Measurements from ENCODE around the gene ARHGEF28. TPM values are rescaled to one million over a fixed set of nuclear protein-coding genes. Genes with fewer than 3 reads are reported as not detected.

The ARHGEF28 gene
- total and polyA plus RNA-seq, 10 of the 15 experiments (the other 5 are each of a cell fraction or from before 2014, with no cell fraction given), result 0.10 to 0.72 (median 0.22) TPM; not detected in 2

DNA sequence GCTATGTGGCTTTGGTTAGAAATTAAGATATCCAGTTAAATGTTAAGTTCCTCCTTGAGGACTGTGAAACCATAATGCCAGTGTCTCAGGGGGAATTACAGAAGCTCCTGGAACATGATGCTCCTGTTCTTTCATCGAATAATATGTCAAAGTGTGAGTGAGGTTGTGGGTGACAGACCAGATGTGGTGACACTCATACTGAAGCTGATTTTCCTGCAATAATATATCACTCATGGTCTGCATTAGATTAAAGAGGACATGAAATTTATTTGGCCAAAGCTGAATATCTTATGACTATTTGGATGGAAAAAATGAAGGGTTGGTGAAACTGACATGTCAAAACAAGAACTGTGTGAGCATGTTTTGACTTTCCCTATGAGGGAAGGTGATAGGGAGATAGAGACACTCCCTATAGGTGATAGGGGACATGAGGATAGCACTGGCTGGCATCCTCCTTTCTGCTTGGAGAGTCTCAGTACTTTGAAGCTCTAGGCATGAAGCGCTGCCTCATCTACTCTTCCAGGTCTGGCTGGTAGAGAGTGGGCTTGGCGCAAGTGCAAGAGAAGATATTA is 173.5 kb downstream of the ARHGEF28 start (continued):
- TF ChIP-seq TCF7 (IDR thresholded peaks at IDR 0.05; ENCODE audit: borderline replicate concordance), result no peak

GRCh38 chr5:73801686-73802085 is 175.7 kb downstream of the ARHGEF28 start:
- intact Hi-C loops (cut with micrococcal nuclease; ENCODE audit: unreplicated experiment), result no loop called here
- H3K79me2 ChIP-seq (ENCODE audit: control insufficient read depth, insufficient read depth, low read length), result no peaks in the 10 kb centered on the region
- WGBS (ENCODE audit: insufficient coverage, insufficient replicate concordance, low lambda C conversion rate, missing lambda C conversion rate), result 0% methylated on average over 2 of the region's 2 CpGs
- H3K4me1 ChIP-seq (ENCODE audit: control insufficient read depth, insufficient read depth, low read length), result peaks cover under 1% of the 10 kb centered on the region
- ChIA-PET SMC1A (ENCODE audit: uncharacterized antibody, unreplicated experiment) (interaction anchor here (0.8 to 2.4 kb wide), 4 partner anchors 9 to 210 kb away, joined by 3 to 8 read pairs (median 4); no protein-coding TSS in a partner anchor), RAD21 (ENCODE audit: unreplicated experiment) (interaction anchor here (0.9 to 1.6 kb wide), 3 partner anchors 9 to 851 kb away, joined by 3 read pairs; no protein-coding TSS in a partner anchor), CTCF (interaction anchor here (0.8 to 16.6 kb wide), 2 partner anchors 9 to 210 kb away, joined by 3 to 565 read pairs; no protein-coding TSS in a partner anchor), POLR2A (no interaction called here)
- H3K36me3 ChIP-seq (ENCODE audit: control insufficient read depth in 2 of 2, insufficient read depth in 2 of 2, low read length in 1 of 2), result no peaks in the 10 kb centered on the region; a peak in 1 of 4 replicates
- no peak overlapping the region for H2AFZ ChIP-seq (ENCODE audit: control insufficient read depth, low read depth, low read length)
- DNase-seq (ENCODE audit: low read depth, low spot score) (no peak), ATAC-seq (no peak), FAIRE-seq (no peak)
- no peaks in the 10 kb centered on the region; the same call in 1 of the 2 replicates for H4K20me1 ChIP-seq (ENCODE audit: control insufficient read depth, insufficient read depth)
- H3K4me2 ChIP-seq (ENCODE audit: control insufficient read depth, insufficient read depth), result no peak overlapping the region
- in situ Hi-C loops (cut with MboI), result no loop called here
- H3K9ac ChIP-seq (ENCODE audit: control insufficient read depth, insufficient read depth, low read length), result no peak overlapping the region
- BruUV-seq (replicated peaks), result no TSS peak
- no peak overlapping the region for H3K27ac ChIP-seq (ENCODE audit: control insufficient read depth, insufficient read depth)
- H3K9me3 ChIP-seq (replicated peaks; ENCODE audit: control insufficient read depth, insufficient read depth, low read length), result no peaks in the 10 kb centered on the region
- H3K4me3 ChIP-seq, result no peak overlapping the region
- no peak for TF ChIP-seq CBX3 (IDR thresholded peaks at IDR 0.05; ENCODE audit: borderline replicate concordance, low read depth)
- TF ChIP-seq, protein P1, sequence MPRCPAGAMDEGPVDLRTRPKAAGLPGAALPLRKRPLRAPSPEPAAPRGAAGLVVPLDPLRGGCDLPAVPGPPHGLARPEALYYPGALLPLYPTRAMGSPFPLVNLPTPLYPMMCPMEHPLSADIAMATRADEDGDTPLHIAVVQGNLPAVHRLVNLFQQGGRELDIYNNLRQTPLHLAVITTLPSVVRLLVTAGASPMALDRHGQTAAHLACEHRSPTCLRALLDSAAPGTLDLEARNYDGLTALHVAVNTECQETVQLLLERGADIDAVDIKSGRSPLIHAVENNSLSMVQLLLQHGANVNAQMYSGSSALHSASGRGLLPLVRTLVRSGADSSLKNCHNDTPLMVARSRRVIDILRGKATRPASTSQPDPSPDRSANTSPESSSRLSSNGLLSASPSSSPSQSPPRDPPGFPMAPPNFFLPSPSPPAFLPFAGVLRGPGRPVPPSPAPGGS (IDR thresholded peaks at IDR 0.05; ENCODE audit: borderline replicate concordance, insufficient read depth, low read depth, low read length, poor library complexity, severe bottlenecking), result no peak
- TF ChIP-seq, protein P2, sequence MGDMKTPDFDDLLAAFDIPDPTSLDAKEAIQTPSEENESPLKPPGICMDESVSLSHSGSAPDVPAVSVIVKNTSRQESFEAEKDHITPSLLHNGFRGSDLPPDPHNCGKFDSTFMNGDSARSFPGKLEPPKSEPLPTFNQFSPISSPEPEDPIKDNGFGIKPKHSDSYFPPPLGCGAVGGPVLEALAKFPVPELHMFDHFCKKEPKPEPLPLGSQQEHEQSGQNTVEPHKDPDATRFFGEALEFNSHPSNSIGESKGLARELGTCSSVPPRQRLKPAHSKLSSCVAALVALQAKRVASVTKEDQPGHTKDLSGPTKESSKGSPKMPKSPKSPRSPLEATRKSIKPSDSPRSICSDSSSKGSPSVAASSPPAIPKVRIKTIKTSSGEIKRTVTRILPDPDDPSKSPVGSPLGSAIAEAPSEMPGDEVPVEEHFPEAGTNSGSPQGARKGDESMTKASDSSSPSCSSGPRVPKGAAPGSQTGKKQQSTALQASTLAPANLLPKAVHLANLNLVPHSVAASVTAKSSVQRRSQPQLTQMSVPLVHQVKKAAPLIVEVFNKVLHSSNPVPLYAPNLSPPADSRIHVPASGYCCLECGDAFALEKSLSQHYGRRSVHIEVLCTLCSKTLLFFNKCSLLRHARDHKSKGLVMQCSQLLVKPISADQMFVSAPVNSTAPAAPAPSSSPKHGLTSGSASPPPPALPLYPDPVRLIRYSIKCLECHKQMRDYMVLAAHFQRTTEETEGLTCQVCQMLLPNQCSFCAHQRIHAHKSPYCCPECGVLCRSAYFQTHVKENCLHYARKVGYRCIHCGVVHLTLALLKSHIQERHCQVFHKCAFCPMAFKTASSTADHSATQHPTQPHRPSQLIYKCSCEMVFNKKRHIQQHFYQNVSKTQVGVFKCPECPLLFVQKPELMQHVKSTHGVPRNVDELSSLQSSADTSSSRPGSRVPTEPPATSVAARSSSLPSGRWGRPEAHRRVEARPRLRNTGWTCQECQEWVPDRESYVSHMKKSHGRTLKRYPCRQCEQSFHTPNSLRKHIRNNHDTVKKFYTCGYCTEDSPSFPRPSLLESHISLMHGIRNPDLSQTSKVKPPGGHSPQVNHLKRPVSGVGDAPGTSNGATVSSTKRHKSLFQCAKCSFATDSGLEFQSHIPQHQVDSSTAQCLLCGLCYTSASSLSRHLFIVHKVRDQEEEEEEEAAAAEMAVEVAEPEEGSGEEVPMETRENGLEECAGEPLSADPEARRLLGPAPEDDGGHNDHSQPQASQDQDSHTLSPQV (IDR thresholded peaks at IDR 0.05), result no peak
- TF ChIP-seq ZNF217 (IDR thresholded peaks at IDR 0.05), result no peak
- TF ChIP-seq CBX5 (IDR thresholded peaks at IDR 0.05; ENCODE audit: low read depth), result no peak
- no peak for TF ChIP-seq SP1 (IDR thresholded peaks at IDR 0.05; ENCODE audit: low read depth, low read length)
- H3K27me3 ChIP-seq (replicated peaks in 1 of 2; ENCODE audit: control insufficient read depth in 2 of 2, insufficient read depth in 2 of 2, low read length in 1 of 2), result no peaks in the 10 kb centered on the region

All from GM12878 (cell line).